AG04449 (cell line): Measurements from ENCODE around the gene RHOG.
"Not testable (repeated sequence)": the region's sequence is repeated elsewhere in the genome, so short reads cannot be mapped to it uniquely, and the experiment has no call there.

Source experiments
- CTCF ChIA-PET: fragments of 350-600 bp; formaldehyde crosslinking; extraction: SDS; loops from one replicate; lab custom pipeline; 2021; ENCODE audit warnings: antibody characterized with exemption; lab: Yijun Ruan, JAX
- POLR2A ChIA-PET: fragments of 400-600, 350-600 bp; formaldehyde crosslinking; extraction: SDS; loops from one replicate; lab custom pipeline; 2020; ENCODE audit warnings: antibody characterized with exemption, inconsistent platforms; lab: Yijun Ruan, JAX
- DNase-seq: peaks from one replicate; pipeline ENCODE4 v3.0.0-alpha.2; 2010; ENCODE audit warnings: low read depth, low spot score
- H3K4me3 ChIP-seq: 2 replicates; pipeline ENCODE4 v1.5.1; 2011; ENCODE audit warnings: low read depth, mild to moderate bottlenecking, control low read depth, low read length
- CTCF ChIP-seq: IDR thresholded peaks from one replicate; pipeline ENCODE4 v1.5.1; 2011; ENCODE audit warnings: mild to moderate bottlenecking, moderate library complexity, low read length, control low read depth, inconsistent platforms; ENCODE audit not compliant: insufficient read depth; ENCODE audit errors: missing control alignments

The RHOG gene

GRCh38 chr11:3865388-3866193 lies 24.8 kb upstream of the RHOG start:
- POLR2A ChIA-PET = no interaction called here
- TF ChIP-seq CTCF = no peak
- CTCF ChIA-PET = interaction anchor here (1.1 to 8.5 kb wide), 4 partner anchors 10 to 207 kb away, joined by 3 to 106 read pairs (median 11); partner anchors contain the start of gene STIM1
- no peak overlapping the region for H3K4me3 ChIP-seq
- no peak for DNase-seq

GRCh38 chr11:3861683-3862082 lies 20.9 kb upstream of the RHOG start:
- H3K4me3 ChIP-seq = no peak overlapping the region
- CTCF ChIA-PET = interaction anchor here (1.3 to 5.5 kb wide), 3 partner anchors 10 to 211 kb away, joined by 4 to 51 read pairs (median 8); no protein-coding TSS in a partner anchor
- DNase-seq = no peak
- POLR2A ChIA-PET = no interaction called here
- no peak for TF ChIP-seq CTCF

GRCh38 chr11:3860898-3861393 lies 20.2 kb upstream of the RHOG start:
- H3K4me3 ChIP-seq, DNase-seq, POLR2A ChIA-PET: not testable (repeated sequence)
- CTCF ChIA-PET = interaction anchor here (1.3 to 5.5 kb wide), 3 partner anchors 9 to 212 kb away, joined by 4 to 51 read pairs (median 8); no protein-coding TSS in a partner anchor

- ChIA-PET POLR2A (no interaction called here), CTCF (interaction anchor here (1.7 to 9.3 kb wide), 5 partner anchors 7 to 212 kb away, joined by 7 to 106 read pairs (median 31); partner anchors contain the start of gene RHOG)
- no peak for DNase-seq
- TF ChIP-seq CTCF = no peak
- H3K4me3 ChIP-seq = no peak overlapping the region
Measured at GRCh38 chr11:3860375-3860774, 19.6 kb upstream of the RHOG start.

- CTCF ChIA-PET = interaction anchor here (0.8 to 9.3 kb wide), 6 partner anchors 8 to 213 kb away, joined by 3 to 106 read pairs (median 19); partner anchors contain the start of gene RHOG
- no peak for TF ChIP-seq CTCF
- DNase-seq = no peak
- POLR2A ChIA-PET = no interaction called here
- no peak overlapping the region for H3K4me3 ChIP-seq
Measured at GRCh38 chr11:3859373-3859881, 18.7 kb upstream of the RHOG start.

GRCh38 chr11:3857628-3858027 lies 16.9 kb upstream of the RHOG start:
- ChIA-PET CTCF (interaction anchor here (0.8 to 9.3 kb wide), 7 partner anchors 9 to 231 kb away, joined by 3 to 106 read pairs (median 7); no protein-coding TSS in a partner anchor), POLR2A (no interaction called here)
- DNase-seq = no peak
- H3K4me3 ChIP-seq = no peak overlapping the region
- no peak for TF ChIP-seq CTCF
